Lung microvascular endothelial cell (primary cell): Measurements from ENCODE around the gene CD1C. TPM values are rescaled to one million over a fixed set of nuclear protein-coding genes. Genes with fewer than 3 reads are reported as not detected.
"Not testable (repeated sequence)": the region's sequence is repeated elsewhere in the genome, so short reads cannot be mapped to it uniquely, and the experiment has no call there.

Experiments
- DNase-seq, 2 donors: peaks; one replicate each; pipeline versions ENCODE4 v3.0.0 to v3.0.0-alpha.2; 2010; ENCODE audit warnings: low read depth in 2 of 2
- total RNA-seq: library from RNA; depleted of rRNA; stranded (reverse); fragments of >200 nt; gene quantifications from 2 replicates; pipeline ENCODE4 v1.2.1, GENCODE V29; 2014

The CD1C gene
- total RNA-seq: not detected in 2 replicates

- DNase-seq: no peak
Observed at GRCh38 chr1:158289811-158290210, at the start of gene CD1C. TSS of gene CD1C (plus strand) at chr1:158289923. CDS start at chr1:158290065, 142 bp downstream.

GRCh38 chr1:158246650-158247049 lies 43.1 kb upstream of the CD1C start:
- DNase-seq: peak in 1 of 2 donors; percentile 28

GRCh38 chr1:158248118-158248517 lies 41.6 kb upstream of the CD1C start:
- DNase-seq: no peak

- no peak for DNase-seq
Observed at GRCh38 chr1:158248771-158249170, 41.0 kb upstream of the CD1C start.

- no peak for DNase-seq
Observed at GRCh38 chr1:158249646-158250045, 40.1 kb upstream of the CD1C start.

- DNase-seq: no peak
Observed at GRCh38 chr1:158251163-158251562, 38.6 kb upstream of the CD1C start.

- no peak for DNase-seq
Observed at GRCh38 chr1:158255656-158256055, 34.1 kb upstream of the CD1C start.

- DNase-seq: not testable (repeated sequence)
Observed at GRCh38 chr1:158256747-158257146, 33.0 kb upstream of the CD1C start.

- DNase-seq: no peak
Observed at GRCh38 chr1:158257888-158258287, 31.8 kb upstream of the CD1C start.

GRCh38 chr1:158259117-158259516 lies 30.6 kb upstream of the CD1C start:
- DNase-seq: no peak

GRCh38 chr1:158272681-158273080 lies 17.0 kb upstream of the CD1C start:
- no peak for DNase-seq

- DNase-seq: no peak
Observed at GRCh38 chr1:158274797-158275196, 14.9 kb upstream of the CD1C start.

- DNase-seq: not testable (repeated sequence)
Observed at GRCh38 chr1:158282421-158282820, 7.3 kb upstream of the CD1C start.

GRCh38 chr1:158283965-158284364 lies 5.8 kb upstream of the CD1C start:
- peak; percentile 4 to 5 for DNase-seq

GRCh38 chr1:158285756-158286241 lies 3.9 kb upstream of the CD1C start:
- peak in 1 of 2 donors; percentile 35 for DNase-seq

GRCh38 chr1:158286487-158286886 lies 3.2 kb upstream of the CD1C start:
- DNase-seq: no peak

- no peak for DNase-seq
Observed at GRCh38 chr1:158286941-158287346, 2.8 kb upstream of the CD1C start.

- DNase-seq: no peak
Observed at GRCh38 chr1:158290321-158290844, 660 bp downstream of the CD1C start.

- DNase-seq: no peak
Observed at GRCh38 chr1:158295791-158296190, 6.1 kb downstream of the CD1C start.

- DNase-seq: no peak
Observed at GRCh38 chr1:158310623-158311022, 20.9 kb downstream of the CD1C start.

GRCh38 chr1:158311066-158311465 lies 21.3 kb downstream of the CD1C start:
- DNase-seq: no peak

- no peak for DNase-seq
Observed at GRCh38 chr1:158323866-158324265, 34.1 kb downstream of the CD1C start.

- DNase-seq: no peak
Observed at GRCh38 chr1:158324395-158324794, 34.7 kb downstream of the CD1C start.

GRCh38 chr1:158327481-158327880 lies 37.8 kb downstream of the CD1C start:
- DNase-seq: no peak
